GM12891 (cell line): Measurements from ENCODE around the gene FAM210A. TPM values are rescaled to one million over a fixed set of nuclear protein-coding genes. Genes with fewer than 3 reads are reported as not detected.
"Not testable (repeated sequence)": the region's sequence is repeated elsewhere in the genome, so short reads cannot be mapped to it uniquely, and the experiment has no call there.

ENCODE experiments used
- DNase-seq: peaks from one replicate; pipeline ENCODE4 v3.0.0; 2011; ENCODE audit warnings: low spot score; ENCODE audit not compliant: insufficient read length
- FAIRE-seq: peaks from 2 replicates; lab custom pipeline; 2011; peaks lifted over from hg19 to GRCh38; lab: Jason Lieb, UNC
- PAX5 ChIP-seq: IDR thresholded peaks from 2 replicates; pipeline ENCODE4 v1.6.1; 2011; ENCODE audit warnings: low read length, moderate library complexity, mild to moderate bottlenecking; ENCODE audit not compliant: insufficient read depth, severe bottlenecking
- POLR2A ChIP-seq: IDR thresholded peaks from 2 replicates; pipeline ENCODE4 v1.6.1; 2011; ENCODE audit warnings: low read depth, low read length, control low read depth
- POLR2AphosphoS5 ChIP-seq: IDR thresholded peaks from 2 replicates; pipeline ENCODE4 v1.6.1; 2011; ENCODE audit warnings: low read depth, low read length, control low read depth
- POU2F2 ChIP-seq: IDR thresholded peaks from 2 replicates; pipeline ENCODE4 v1.6.1; 2011; ENCODE audit warnings: low read depth, mild to moderate bottlenecking, control low read depth, low read length, moderate library complexity
- SPI1 ChIP-seq: IDR thresholded peaks from 2 replicates; pipeline ENCODE4 v1.6.1; 2011; ENCODE audit warnings: low read depth, low read length, control low read depth
- TAF1 ChIP-seq: IDR thresholded peaks from 2 replicates; pipeline ENCODE4 v1.6.1; 2011; ENCODE audit warnings: low read depth, low read length, control low read depth
- polyA plus RNA-seq: library from polyadenylated mRNA; unstranded; fragments of >200 nt; gene quantifications from one replicate; pipeline ENCODE4 v1.2.1, GENCODE V29; 2012; ENCODE audit warnings: low read depth, missing spikeins, inconsistent platforms; ENCODE audit not compliant: missing spikeins

Gene FAM210A, protein sequence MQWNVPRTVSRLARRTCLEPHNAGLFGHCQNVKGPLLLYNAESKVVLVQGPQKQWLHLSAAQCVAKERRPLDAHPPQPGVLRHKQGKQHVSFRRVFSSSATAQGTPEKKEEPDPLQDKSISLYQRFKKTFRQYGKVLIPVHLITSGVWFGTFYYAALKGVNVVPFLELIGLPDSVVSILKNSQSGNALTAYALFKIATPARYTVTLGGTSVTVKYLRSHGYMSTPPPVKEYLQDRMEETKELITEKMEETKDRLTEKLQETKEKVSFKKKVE
- 16.8 TPM for polyA plus RNA-seq

DNA sequence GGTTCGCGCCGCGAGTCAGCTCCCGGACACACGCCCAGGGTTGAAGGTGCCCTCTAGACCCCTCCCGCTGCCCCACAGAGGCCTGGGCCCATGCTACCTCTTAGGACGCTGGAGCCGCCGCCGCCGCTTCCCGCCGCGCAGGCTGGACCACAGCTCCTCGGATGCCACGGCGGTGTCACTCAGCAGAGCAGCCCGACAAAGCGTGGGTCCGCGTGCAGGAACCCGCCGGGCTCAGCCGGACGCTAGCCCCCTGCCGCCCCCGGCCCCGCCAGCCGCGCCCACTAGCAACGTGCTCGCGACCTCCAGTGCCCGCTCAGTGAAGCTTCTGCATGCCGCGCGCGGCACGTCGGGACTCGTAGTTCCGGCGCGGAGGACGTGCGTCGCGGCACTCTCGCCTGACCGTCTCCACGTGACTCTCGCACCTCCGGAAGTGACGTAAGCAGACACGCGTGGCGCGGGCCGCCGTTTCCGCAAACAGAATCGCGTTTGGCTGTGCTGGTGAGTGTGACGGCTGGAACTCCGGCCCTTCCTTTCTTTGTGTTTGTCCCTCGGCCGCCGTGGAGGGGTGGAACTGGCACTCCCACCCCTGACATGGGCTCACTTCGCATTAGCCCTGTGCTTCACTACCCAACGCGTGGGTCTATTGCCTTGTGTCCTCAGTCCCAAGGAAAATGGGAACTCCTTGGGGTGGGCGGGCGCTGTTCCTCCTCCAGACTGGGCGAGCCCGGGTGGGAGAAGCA, at the start of gene FAM210A, which contains the start of gene RNMT:
FAM210A (minus strand) TSS at position 327 of the 740 bp plus-strand sequence. CDS start 44,481 bp downstream, outside the sequence.
RNMT (plus strand) TSS at position 442 of the 740 bp plus-strand sequence. CDS start 4,845 bp downstream, outside the sequence.
- peak; percentile 80 for DNase-seq
- peak; percentile 100 for FAIRE-seq
- TF ChIP-seq SPI1, result 0 out of 2 replicates have a peak, but pooled peaks have one; percentile 24
- TF ChIP-seq PAX5, result no peak
- TF ChIP-seq POLR2A, result peak; percentile 67
- TF ChIP-seq POU2F2, result no peak
- TF ChIP-seq TAF1, result peak; percentile 57
- TF ChIP-seq POLR2AphosphoS5, result peak; percentile 80

DNA sequence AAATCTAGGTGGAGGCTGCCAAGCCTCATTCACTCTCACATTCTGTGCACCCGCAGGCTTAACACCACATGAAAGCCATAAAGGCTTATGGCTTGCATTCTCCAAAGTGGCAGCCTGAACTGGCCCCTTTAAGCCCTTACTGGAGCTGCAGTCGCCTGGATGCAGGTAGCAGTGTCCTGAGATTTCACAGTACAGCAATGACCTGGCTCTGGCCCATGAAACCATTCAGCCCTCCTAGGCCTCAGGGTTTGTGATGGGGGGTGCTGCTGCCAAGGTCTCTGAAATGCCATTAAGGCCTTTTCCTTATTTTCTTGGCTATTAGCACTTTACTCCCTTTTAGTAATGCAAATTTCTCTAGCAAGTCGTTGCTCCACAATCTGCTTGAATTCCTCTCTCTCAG, 48.7 kb upstream of the FAM210A start:
- no peak for FAIRE-seq
- TF ChIP-seq SPI1 (no peak), PAX5 (no peak), POU2F2 (no peak), POLR2AphosphoS5 (no peak), POLR2A (no peak), TAF1 (no peak)
- DNase-seq, result no peak

DNA sequence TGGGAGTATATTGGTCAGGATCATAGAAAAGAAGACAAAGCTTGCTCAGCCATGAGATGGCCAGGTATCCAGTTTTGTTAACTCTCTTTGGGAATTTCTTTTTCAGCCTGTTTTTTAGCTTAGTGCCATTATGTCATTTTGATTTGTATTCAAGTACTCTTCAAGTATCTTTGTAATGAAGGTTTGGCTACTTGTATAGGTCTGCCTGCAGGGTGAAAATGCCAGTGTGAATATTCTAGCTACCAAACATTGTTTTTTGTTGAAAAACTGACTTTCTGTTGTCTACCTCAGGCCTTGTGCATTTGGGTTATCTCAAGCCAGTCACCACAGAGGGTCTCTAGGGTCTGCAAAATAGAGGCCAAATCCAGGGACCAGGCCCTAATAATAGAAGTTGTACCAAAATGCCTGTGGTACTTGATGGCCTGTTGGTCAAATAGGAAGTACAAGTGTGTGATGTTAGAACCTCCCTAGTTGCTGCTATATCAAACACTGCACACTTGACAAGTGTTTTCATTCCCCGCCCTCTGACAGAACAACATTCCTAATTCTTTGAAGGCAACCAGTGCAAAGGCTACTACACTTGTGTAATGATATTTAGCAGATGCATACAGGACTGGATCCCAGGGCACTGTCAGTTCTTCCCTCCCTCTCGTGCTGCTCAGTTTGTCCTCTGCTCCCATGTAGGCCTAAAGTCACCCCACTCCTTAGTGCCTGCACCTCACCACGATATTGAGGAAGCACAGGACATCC, 36.5 kb upstream of the FAM210A start:
- FAIRE-seq, result peak; percentile 5
- DNase-seq, result no peak

GRCh38 chr18:13760047-13760446, 33.7 kb upstream of the FAM210A start:
- TF ChIP-seq TAF1 (no peak), POLR2A (no peak), POLR2AphosphoS5 (no peak), PAX5 (no peak), SPI1 (no peak), POU2F2 (no peak)
- DNase-seq (no peak), FAIRE-seq (no peak)

More for the DNA sequence above, 36.5 kb upstream of the FAM210A start:
- no peak for TF ChIP-seq TAF1
- TF ChIP-seq SPI1, result no peak
- TF ChIP-seq PAX5, result no peak
- TF ChIP-seq POLR2AphosphoS5, result no peak
- no peak for TF ChIP-seq POU2F2
- TF ChIP-seq POLR2A, result no peak

- no peak for TF ChIP-seq TAF1
- TF ChIP-seq POLR2AphosphoS5, result no peak
- no peak for TF ChIP-seq POU2F2
- no peak for TF ChIP-seq SPI1
- no peak for TF ChIP-seq PAX5
- no peak for TF ChIP-seq POLR2A
- no peak for DNase-seq
- no peak for FAIRE-seq
These were observed 32.3 kb upstream of the FAM210A start for GRCh38 chr18:13758622-13759021.

GRCh38 chr18:13756671-13757070, 30.3 kb upstream of the FAM210A start:
- FAIRE-seq (no peak), DNase-seq (no peak)

DNA sequence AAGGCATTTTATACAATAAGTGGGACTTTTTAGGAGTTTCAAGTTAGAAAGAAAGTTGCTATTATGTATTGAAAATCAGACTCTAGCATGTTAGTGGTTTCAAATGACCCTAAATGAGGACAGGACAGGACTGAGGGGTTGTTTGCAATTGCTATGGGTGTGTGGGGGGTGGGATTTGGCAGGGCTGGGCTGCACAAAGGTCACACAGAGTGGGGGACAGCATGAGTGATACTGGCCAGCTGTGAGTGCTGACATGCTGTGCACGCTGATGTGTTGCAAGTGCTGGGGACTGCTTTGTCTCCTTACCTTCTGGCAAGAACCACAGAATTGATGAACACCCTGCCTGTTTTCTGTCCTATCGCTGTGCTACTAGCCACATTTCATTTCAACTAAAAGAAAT, 29.9 kb upstream of the FAM210A start:
- no peak for FAIRE-seq
- TF ChIP-seq TAF1 (no peak), POU2F2 (no peak), SPI1 (no peak), POLR2AphosphoS5 (no peak), POLR2A (no peak), PAX5 (no peak)
- no peak for DNase-seq

More at GRCh38 chr18:13756671-13757070, 30.3 kb upstream of the FAM210A start:
- TF ChIP-seq POU2F2 (no peak), PAX5 (no peak), TAF1 (no peak), POLR2A (no peak), POLR2AphosphoS5 (no peak)

- not testable (repeated sequence) for FAIRE-seq, DNase-seq
These were observed 25.2 kb upstream of the FAM210A start for GRCh38 chr18:13751599-13751998.

DNA sequence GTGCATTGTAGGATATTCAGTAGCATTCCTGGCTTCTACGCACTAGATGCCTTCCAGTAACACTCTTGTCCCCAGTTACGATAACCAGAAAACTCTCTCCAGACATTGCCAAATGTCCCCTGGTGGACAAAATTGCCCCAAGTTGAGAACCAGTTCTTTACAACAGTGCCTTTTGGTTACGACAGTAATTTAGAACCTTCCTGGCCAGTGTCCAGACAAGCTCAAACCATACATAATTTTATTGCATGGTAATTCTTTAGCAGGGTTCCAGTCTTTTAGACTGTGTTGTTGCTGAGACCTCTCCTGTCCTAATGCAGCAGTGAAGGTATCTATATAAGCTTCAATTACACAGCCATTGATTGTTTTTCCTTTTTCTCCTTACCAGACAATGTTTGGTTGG, 20.3 kb upstream of the FAM210A start:
- DNase-seq, result no peak
- FAIRE-seq, result no peak
- TF ChIP-seq POLR2A, result no peak
- TF ChIP-seq POU2F2, result no peak
- no peak for TF ChIP-seq SPI1
- no peak for TF ChIP-seq TAF1
- TF ChIP-seq PAX5, result no peak
- no peak for TF ChIP-seq POLR2AphosphoS5

- DNase-seq (no peak), FAIRE-seq (no peak)
These were observed 19.3 kb upstream of the FAM210A start for GRCh38 chr18:13745696-13746095.

More at GRCh38 chr18:13745696-13746095, 19.3 kb upstream of the FAM210A start:
- TF ChIP-seq SPI1 (no peak), PAX5 (no peak), TAF1 (no peak), POU2F2 (no peak), POLR2AphosphoS5 (no peak)
